Fibroblast of peridontal ligament (primary cell): ENCODE results near the gene HOMEZ.
"Not testable (repeated sequence)": the region's sequence is repeated elsewhere in the genome, so short reads cannot be mapped to it uniquely, and the experiment has no call there.

ENCODE experiments used
- DNase-seq: peaks from one replicate; pipeline ENCODE4 v3.0.0-alpha.2; 2010; ENCODE audit errors: extremely low read depth

The HOMEZ gene, protein sequence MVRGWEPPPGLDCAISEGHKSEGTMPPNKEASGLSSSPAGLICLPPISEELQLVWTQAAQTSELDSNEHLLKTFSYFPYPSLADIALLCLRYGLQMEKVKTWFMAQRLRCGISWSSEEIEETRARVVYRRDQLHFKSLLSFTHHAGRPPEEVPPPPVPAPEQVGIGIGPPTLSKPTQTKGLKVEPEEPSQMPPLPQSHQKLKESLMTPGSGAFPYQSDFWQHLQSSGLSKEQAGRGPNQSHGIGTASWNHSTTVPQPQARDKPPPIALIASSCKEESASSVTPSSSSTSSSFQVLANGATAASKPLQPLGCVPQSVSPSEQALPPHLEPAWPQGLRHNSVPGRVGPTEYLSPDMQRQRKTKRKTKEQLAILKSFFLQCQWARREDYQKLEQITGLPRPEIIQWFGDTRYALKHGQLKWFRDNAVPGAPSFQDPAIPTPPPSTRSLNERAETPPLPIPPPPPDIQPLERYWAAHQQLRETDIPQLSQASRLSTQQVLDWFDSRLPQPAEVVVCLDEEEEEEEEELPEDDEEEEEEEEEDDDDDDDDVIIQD

GRCh38 chr14:23286020-23286901 lies at the start of gene HOMEZ:
Gene HOMEZ, minus strand, starts transcription at chr14:23286132. Its CDS starts 180 bp downstream, at chr14:23285952.
- peak; percentile 97 for DNase-seq

GRCh38 chr14:23335623-23336022 lies 49.7 kb upstream of the HOMEZ start:
- no peak for DNase-seq

GRCh38 chr14:23327947-23328744 lies 42.2 kb upstream of the HOMEZ start:
- DNase-seq, result peak; percentile 90

- DNase-seq, result no peak
Measured at GRCh38 chr14:23326491-23327332, 40.8 kb upstream of the HOMEZ start.

GRCh38 chr14:23325746-23326145 lies 39.8 kb upstream of the HOMEZ start:
- DNase-seq, result not testable (repeated sequence)

DNA sequence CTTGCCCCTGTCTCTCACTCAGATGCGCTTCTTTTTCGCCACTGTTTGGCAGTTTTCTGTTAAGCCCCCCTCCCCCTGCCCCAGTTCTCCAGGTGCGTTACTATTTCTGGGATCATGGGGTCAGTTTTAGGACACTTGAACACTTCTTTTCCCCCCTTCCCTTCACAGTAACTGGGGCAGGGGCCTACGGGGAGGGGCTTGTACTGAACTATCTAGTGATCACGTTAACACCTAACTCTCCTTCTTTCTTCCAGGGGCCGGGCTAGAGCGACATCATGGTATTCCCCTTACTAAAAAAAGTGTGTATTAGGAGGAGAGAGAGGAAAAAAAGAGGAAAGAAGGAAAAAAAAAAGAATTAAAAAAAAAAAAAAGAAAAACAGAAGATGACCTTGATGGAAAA lies 39.1 kb upstream of the HOMEZ start:
- DNase-seq, result no peak

GRCh38 chr14:23324455-23324846 lies 38.5 kb upstream of the HOMEZ start:
- DNase-seq, result no peak

- no peak for DNase-seq
Measured at GRCh38 chr14:23323838-23324454, 38.0 kb upstream of the HOMEZ start.

GRCh38 chr14:23322568-23323517 lies 36.9 kb upstream of the HOMEZ start:
- no peak for DNase-seq

DNA sequence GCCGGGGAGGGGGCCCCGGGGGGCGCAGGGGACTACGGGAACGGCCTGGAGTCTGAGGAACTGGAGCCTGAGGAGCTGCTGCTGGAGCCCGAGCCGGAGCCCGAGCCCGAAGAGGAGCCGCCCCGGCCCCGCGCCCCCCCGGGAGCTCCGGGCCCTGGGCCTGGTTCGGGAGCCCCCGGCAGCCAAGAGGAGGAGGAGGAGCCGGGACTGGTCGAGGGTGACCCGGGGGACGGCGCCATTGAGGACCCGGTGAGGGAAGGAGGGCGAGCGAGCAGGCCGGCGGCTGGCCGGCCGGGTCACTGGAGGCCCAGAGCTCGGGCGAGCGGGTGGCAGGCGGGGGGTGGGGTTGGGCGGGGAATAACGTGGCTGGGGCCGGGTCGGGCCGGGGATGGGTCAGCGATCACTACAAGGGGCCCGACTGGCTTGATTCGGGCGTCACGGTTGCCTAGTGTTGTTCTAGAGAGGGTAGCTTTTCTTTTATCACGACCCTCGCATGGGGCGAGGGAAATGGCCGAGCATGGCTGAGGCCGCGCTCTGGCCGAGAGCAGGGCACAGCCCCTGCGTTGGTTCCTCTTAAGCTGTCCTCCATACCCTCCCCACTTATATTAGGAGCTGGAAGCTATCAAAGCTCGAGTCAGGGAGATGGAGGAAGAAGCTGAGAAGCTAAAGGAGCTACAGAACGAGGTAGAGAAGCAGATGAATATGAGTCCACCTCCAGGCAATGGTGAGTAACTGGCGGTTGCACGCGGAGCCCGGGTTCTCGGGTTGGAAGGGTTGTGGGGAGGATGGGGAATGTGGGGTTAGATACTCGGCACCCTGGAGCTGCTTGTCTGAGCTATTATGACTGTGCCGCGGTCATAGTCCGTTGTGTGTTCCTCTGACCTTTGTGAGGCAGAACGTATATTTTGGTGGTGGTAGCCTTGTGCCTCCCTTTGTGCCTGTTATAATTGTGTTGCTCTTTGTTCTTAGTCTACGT lies 35.9 kb upstream of the HOMEZ start:
- peak; percentile 46 for DNase-seq

DNA sequence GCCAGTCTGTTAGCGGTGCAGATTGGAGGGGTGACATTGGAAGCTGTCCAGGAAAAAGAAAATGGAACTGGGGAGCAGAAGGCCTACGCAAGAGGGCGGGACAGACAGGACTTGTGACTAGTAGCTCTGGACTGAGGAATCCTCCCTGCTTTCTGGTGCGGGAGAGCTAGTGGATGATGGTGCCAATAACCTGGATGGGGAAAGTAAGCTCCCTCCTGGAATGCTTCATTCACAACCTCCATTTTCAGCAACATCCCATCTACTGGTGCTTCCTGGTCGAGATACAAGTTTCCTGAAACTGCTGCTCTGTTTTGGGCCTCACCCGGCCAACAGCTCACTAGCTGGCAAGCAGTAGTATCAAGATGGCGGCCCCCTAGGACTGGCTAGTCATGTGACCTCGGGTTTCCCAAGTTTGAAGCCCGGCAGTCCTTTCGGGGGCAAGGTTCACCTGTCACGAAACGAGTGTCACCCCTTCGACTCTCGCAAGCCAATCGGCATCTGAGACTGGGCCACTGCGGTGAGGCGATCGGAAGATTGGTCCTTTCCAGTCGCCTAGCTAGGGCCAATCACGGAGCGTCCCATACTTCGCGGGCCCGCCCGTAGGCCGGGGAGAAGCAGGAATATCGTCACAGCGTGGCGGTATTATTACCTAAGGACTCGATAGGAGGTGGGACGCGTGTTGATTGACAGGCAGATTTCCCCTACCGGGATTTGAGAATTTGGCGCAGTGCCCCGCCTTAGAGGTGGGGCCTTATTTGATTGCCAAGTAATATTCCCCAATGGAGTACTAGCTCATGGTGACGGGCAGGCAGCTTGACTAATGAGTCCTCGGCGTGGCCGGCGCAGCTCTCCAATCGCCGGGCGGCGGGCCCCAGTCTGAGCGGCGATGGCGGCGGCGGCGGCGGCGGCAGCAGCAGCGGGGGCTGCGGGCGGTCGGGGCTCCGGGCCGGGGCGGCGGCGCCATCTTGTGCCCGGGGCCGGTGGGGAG lies 34.9 kb upstream of the HOMEZ start, which contains the start of gene PABPN1:
Gene PABPN1, plus strand, starts transcription at position 874 of the 988 bp plus-strand sequence. Its CDS starts 13 bp downstream, at position 887.
- peak; percentile 100 for DNase-seq

- DNase-seq, result no peak
Measured at GRCh38 chr14:23319746-23320583, 34.0 kb upstream of the HOMEZ start.

GRCh38 chr14:23316300-23316699 lies 30.4 kb upstream of the HOMEZ start:
- no peak for DNase-seq

DNA sequence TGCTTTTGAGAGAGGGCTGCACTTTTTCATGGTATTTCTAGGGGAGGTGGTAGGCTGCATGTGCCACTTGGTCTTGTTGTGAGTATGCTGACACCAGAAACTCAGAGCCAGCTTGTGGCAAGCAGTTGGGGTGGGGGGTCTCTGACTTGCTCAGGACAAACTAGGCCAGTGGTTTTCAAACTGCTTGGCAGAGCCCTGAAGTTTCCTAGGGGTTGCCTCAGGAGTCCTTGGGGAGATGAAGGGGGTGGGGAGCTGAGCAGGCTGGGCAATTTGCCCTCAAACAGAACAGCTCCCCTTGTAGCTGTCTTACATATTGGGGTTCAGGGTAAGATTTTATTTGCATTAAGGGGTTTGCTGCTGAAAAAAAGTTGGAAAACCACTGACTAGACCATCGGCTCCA lies 24.6 kb upstream of the HOMEZ start:
- no peak for DNase-seq

DNA sequence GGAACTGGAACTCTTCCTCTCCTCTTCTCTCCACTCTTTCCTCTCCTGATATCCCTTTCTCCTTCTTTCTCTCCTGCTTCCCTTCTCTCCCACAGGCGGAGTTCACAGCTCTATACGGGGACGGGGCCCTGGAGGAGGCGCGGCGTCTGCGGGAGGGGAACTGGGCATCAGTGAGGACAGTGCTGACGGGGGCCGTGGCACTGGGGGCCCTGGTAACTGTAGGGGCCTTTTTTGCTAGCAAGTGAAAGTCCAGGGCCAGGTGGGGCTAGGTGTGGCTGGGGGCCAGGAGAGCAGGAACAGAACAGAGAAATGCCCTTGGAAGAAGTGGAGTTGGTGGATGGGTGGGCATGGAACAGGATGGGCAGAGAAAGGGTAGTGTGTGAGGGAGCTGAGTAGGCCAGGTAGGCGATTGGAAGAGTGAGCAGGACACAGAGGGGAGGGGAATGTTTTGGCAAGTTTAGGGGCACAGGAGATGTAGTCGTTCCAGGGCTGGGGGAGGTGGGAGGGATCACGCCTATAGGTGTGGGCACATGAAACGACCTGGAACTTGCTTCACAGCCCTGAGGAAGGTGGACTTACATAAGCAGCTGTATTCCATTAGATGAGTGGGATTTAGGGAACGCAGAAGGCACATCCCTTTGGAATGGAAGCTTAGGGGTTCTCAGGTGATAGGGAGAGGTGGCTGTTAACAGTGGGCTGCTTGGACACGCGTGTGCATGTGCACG lies 23.0 kb upstream of the HOMEZ start:
- DNase-seq, result no peak
